HepG2 (cell line): ENCODE measurements around the gene ENAH. TPM values are rescaled to one million over a fixed set of nuclear protein-coding genes. Genes with fewer than 3 reads are reported as not detected.

Source experiments
- E2F1 ChIP-seq: sonication (generic); formaldehyde crosslinking; IDR thresholded peaks from 2 replicates; pipeline ENCODE4 v1.5.0; 2020; ENCODE audit warnings: missing genetic modification reagents
- HOXA3 ChIP-seq: sonication (generic); formaldehyde crosslinking; IDR thresholded peaks from 2 replicates; pipeline ENCODE4 v1.5.0; 2020; ENCODE audit warnings: missing genetic modification reagents
- HOXA5 ChIP-seq: sonication (generic); formaldehyde crosslinking; IDR thresholded peaks from 2 replicates; pipeline ENCODE4 v1.4.0; 2020; ENCODE audit warnings: missing genetic modification reagents
- IKZF5 ChIP-seq: IDR thresholded peaks from 2 replicates; pipeline ENCODE4 v1.6.1; 2018; ENCODE audit warnings: missing genetic modification reagents, mild to moderate bottlenecking, missing compliant biosample characterization
- PHF21A ChIP-seq: sonication (generic); formaldehyde crosslinking; IDR thresholded peaks from 2 replicates; pipeline ENCODE4 v1.5.0; 2020; ENCODE audit warnings: mild to moderate bottlenecking, missing genetic modification reagents
- POGZ ChIP-seq: sonication (generic); formaldehyde crosslinking; IDR thresholded peaks from 2 replicates; pipeline ENCODE4 v1.4.0; 2020; ENCODE audit warnings: mild to moderate bottlenecking, missing genetic modification reagents
- TFDP2 ChIP-seq: sonication (generic); formaldehyde crosslinking; IDR thresholded peaks from 2 replicates; pipeline ENCODE4 v1.4.0; 2020; ENCODE audit warnings: missing genetic modification reagents
- THAP11 ChIP-seq: IDR thresholded peaks from 2 replicates; pipeline ENCODE4 v1.6.1; 2016; ENCODE audit warnings: missing biosample characterization, missing genetic modification reagents
- THRA ChIP-seq: sonication (generic); formaldehyde crosslinking; IDR thresholded peaks from 2 replicates; pipeline ENCODE4 v1.4.0; 2020; ENCODE audit warnings: missing genetic modification reagents, borderline replicate concordance
- ZBTB33 ChIP-seq: sonication (generic); formaldehyde crosslinking; IDR thresholded peaks from 2 replicates; pipeline ENCODE4 v1.4.0; 2020; ENCODE audit warnings: missing genetic modification reagents
- ZNF205 ChIP-seq: IDR thresholded peaks from 2 replicates; pipeline ENCODE4 v1.6.1; 2018; ENCODE audit warnings: missing biosample characterization, missing genetic modification reagents
- ZNF446 ChIP-seq: sonication (generic); formaldehyde crosslinking; IDR thresholded peaks from 2 replicates; pipeline ENCODE4 v1.5.0; 2020; ENCODE audit warnings: mild to moderate bottlenecking, missing genetic modification reagents
- ZNF569 ChIP-seq: sonication (generic); formaldehyde crosslinking; IDR thresholded peaks from 2 replicates; pipeline ENCODE4 v1.5.0; 2020; ENCODE audit warnings: mild to moderate bottlenecking, missing genetic modification reagents, moderate library complexity, borderline replicate concordance
- ZNF691 ChIP-seq: sonication (generic); formaldehyde crosslinking; IDR thresholded peaks from 2 replicates; pipeline ENCODE4 v1.4.0; 2020; ENCODE audit warnings: missing genetic modification reagents, low read depth, mild to moderate bottlenecking, borderline replicate concordance
- polyA plus RNA-seq, 8 experiments: library from polyadenylated mRNA; depleted of rRNA in 3 of 8; stranded (reverse) in 7 of 8; unstranded in 1 of 8; fragments of >200 nt; fragmentation: Illumina TruSeq in 4 of 8; extraction: Trizol in 4 of 8; gene quantifications; 2 replicates each; pipeline versions ENCODE4 v1.2.1 to v1.2.3, GENCODE V29; 2011 to 2016; ENCODE audit warnings: low read depth in 4 of 8, missing spikeins in 1 of 8, mixed read lengths in 1 of 8; ENCODE audit not compliant: insufficient read depth in 1 of 8
- total RNA-seq, 5 experiments: library from RNA; depleted of rRNA; stranded (reverse); fragments of >200 nt; fragmentation: Illumina TruSeq; extraction: Trizol; gene quantifications; 2 replicates each; pipeline ENCODE4 v1.2.3, GENCODE V29; 2016; ENCODE audit warnings: low read depth in 1 of 5

The ENAH gene
- total and polyA plus RNA-seq, 2 of the 13 experiments (the other 11 are each of a cell fraction or from before 2014, with no cell fraction given) = 22.1 to 58.3 TPM

GRCh38 chr1:225694151-225694603 is 41.3 kb upstream of the ENAH start (continued):
- TF ChIP-seq ZNF205 (CRISPR knock-in tag) (no peak; the same call in 1 of the 2 replicates), HOXA3 (CRISPR knock-in tag) (no peak; the same call in 1 of the 2 replicates), HOXA5 (CRISPR knock-in tag) (no peak), TFDP2 (no peak), THRA (CRISPR knock-in tag) (peak; percentile 99), PHF21A (peak; percentile 54), E2F1 (CRISPR knock-in tag) (no peak), ZBTB33 (CRISPR knock-in tag) (no peak), IKZF5 (CRISPR knock-in tag) (peak; percentile 72; the same call in 1 of the 2 replicates), ZNF446 (CRISPR knock-in tag) (no peak), ZNF569 (no peak), ZNF691 (CRISPR knock-in tag) (no peak), THAP11 (peak; percentile 52), POGZ (CRISPR knock-in tag) (0 out of 2 replicates have a peak, but pooled peaks have one; percentile 65)
